ENCODE results near the gene TAF11L11.
"Not testable (repeated sequence)": the region's sequence is repeated elsewhere in the genome, so short reads cannot be mapped to it uniquely, and the experiment has no call there.

TAF11L11 gene

DNA sequence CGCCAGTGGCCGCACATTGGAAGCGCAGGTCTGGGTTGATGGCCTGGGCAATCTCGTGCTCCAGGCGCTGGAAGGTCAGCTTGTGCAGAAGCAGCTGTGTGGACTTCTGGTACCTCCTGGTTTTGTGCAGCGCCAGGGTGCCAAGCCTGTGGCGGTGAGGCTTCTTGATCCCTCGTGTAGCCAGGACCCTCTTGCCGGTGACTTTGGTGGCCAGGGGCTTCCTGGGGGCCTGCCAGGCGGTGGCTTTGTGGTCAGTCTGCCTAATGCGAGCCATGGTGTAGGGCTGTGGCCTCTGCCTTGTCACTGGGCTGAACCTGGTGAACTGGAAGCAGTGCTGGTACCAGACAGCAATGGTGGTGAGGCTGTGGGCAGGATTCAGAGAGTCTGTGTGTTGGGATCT is 21.7 kb downstream of the TAF11L11 start:
- H3K9ac ChIP-seq (ENCODE audit: low read length in 2 of 2), result no peak overlapping the region
- no peaks in the 10 kb centered on the region for H3K4me1 ChIP-seq (ENCODE audit: control insufficient read depth, insufficient read depth, low read length)
- no peak overlapping the region for H3K4me3 ChIP-seq (ENCODE audit: low read length in 2 of 2)
- no peaks in the 10 kb centered on the region for H3K36me3 ChIP-seq (ENCODE audit: control insufficient read depth in 2 of 2, insufficient read depth in 2 of 2, low read length in 2 of 2)
- no peaks in the 10 kb centered on the region for H3K9me3 ChIP-seq (ENCODE audit: control insufficient read depth in 2 of 2, low read length in 2 of 2)
- no peak overlapping the region for H3K27ac ChIP-seq (ENCODE audit: low read length)
- no peaks in the 10 kb centered on the region for H3K27me3 ChIP-seq (ENCODE audit: control insufficient read depth in 1 of 2, insufficient read depth in 2 of 2, low read length in 2 of 2)

DNA sequence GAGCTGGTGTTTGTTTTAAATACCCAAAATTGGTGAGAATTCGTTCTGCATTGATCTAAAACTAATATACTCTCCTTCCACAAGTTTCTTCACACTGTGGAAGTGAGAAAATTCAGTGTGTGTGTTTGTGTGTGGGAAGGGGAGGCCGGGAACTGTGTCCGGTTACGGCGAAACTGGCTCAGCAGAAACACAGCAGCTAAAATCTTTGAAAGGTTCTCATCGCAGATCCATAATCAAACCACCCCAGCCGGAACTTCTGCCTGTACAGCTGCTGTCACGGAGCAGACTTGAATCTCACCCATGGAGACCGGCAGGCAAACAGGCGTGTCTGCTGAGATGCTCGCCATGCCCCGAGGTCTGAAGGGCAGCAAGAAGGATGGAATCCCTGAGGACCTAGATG is 27.8 kb downstream of the TAF11L11 start, which contains the start of gene TAF11L13:
Gene TAF11L13, plus strand, starts transcription at position 301 of the 400 bp plus-strand sequence.
- not testable (repeated sequence) for H3K27me3 ChIP-seq (ENCODE audit: control insufficient read depth in 1 of 2, insufficient read depth in 2 of 2, low read length in 2 of 2); H3K9me3 ChIP-seq (ENCODE audit: control insufficient read depth in 2 of 2, low read length in 2 of 2); H3K9ac ChIP-seq (ENCODE audit: low read length in 2 of 2); H3K36me3 ChIP-seq (ENCODE audit: control insufficient read depth in 2 of 2, insufficient read depth in 2 of 2, low read length in 2 of 2); H3K4me1 ChIP-seq (ENCODE audit: control insufficient read depth, insufficient read depth, low read length); H3K27ac ChIP-seq (ENCODE audit: low read length); H3K4me3 ChIP-seq (ENCODE audit: low read length in 2 of 2)

DNA sequence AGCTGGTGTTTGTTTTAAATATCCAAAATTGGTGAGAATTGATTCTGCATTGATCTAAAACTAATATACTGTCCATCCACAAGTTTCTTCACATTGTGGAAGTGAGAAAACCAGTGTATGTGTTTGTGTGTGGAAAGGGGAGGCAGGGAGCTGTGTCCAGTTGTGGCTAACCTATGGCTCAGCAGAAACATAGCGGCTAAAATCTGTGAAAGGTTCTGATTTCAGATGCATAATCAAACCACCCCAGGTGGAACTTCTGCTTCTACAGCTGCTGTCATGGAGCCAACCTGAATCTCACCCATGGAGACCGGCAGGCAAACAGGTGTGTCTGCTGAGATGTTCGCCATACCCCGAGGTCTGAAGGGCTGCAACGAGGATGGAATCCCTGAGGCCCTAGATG is 30.2 kb downstream of the TAF11L11 start, which contains the start of gene TAF11L14:
Gene TAF11L14, plus strand, starts transcription at position 301 of the 400 bp plus-strand sequence.
- Histone ChIP-seq H3K27ac (ENCODE audit: low read length) (no peak within 1 kb of the TSS), H3K9me3 (ENCODE audit: control insufficient read depth in 2 of 2, low read length in 2 of 2) (no peaks in the 10 kb centered on the region), H3K9ac (ENCODE audit: low read length in 2 of 2) (no peak within 1 kb of the TSS), H3K36me3 (ENCODE audit: control insufficient read depth in 2 of 2, insufficient read depth in 2 of 2, low read length in 2 of 2) (no peaks in the 10 kb centered on the region), H3K4me1 (ENCODE audit: control insufficient read depth, insufficient read depth, low read length) (no peaks in the 10 kb centered on the region), H3K4me3 (ENCODE audit: low read length in 2 of 2) (no peak within 1 kb of the TSS), H3K27me3 (ENCODE audit: control insufficient read depth in 1 of 2, insufficient read depth in 2 of 2, low read length in 2 of 2) (no peaks in the 10 kb centered on the region)

DNA sequence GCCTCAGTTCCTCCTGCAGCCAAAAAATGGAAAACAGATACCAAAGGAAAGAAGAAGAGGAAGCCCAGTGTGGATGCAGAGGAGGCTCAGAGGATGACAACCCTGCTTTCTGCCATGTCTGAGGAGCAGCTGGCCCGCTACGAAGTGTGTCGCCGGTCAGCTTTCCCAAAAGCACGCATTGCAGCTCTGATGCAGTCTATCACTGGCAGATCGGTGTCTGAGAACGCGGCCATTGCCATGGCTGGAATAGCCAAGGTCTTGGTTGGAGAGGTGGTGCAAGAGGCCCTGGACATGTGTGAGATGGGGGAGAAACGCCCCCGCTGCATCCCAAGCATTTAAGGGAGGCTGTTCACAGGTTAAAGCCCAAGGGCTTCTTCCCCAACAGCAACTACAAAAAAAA is 45.2 kb downstream of the TAF11L11 start:
- H3K27ac ChIP-seq (ENCODE audit: low read length); H3K27me3 ChIP-seq (ENCODE audit: control insufficient read depth in 1 of 2, insufficient read depth in 2 of 2, low read length in 2 of 2); H3K9me3 ChIP-seq (ENCODE audit: control insufficient read depth in 2 of 2, low read length in 2 of 2); H3K36me3 ChIP-seq (ENCODE audit: control insufficient read depth in 2 of 2, insufficient read depth in 2 of 2, low read length in 2 of 2); H3K4me1 ChIP-seq (ENCODE audit: control insufficient read depth, insufficient read depth, low read length); H3K9ac ChIP-seq (ENCODE audit: low read length in 2 of 2); H3K4me3 ChIP-seq (ENCODE audit: low read length in 2 of 2): not testable (repeated sequence)

DNA sequence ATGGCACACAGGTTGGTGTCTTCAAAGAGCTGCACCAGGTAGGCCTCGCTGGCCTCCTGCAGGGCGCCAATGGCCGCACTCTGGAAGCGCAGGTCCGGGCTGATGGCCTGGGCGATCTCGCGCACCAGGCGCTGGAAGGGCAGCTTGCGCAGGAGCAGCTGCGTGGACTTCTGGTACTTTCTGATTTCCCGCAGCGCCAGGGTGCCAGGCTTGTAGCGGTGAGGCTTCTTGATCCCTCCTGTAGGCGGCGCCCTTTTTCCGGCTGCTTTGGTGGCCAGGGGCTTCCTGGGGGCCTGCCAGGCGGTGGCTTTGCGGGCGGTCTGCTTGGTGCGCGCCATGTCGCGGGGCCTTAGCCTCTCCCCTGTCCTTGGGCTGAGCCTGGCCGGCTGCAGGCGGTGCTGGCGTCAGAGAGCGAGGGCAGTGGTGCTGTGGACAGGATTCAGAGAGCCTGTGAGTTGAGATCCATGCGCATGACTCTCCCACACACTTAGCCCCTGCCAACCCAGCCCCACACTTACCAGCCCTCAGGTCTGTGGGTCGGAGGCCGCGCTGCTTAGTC is 51.3 kb downstream of the TAF11L11 start:
- not testable (repeated sequence) for H3K9ac ChIP-seq (ENCODE audit: low read length in 2 of 2); H3K4me3 ChIP-seq (ENCODE audit: low read length in 2 of 2); H3K9me3 ChIP-seq (ENCODE audit: control insufficient read depth in 2 of 2, low read length in 2 of 2); H3K36me3 ChIP-seq (ENCODE audit: control insufficient read depth in 2 of 2, insufficient read depth in 2 of 2, low read length in 2 of 2); H3K4me1 ChIP-seq (ENCODE audit: control insufficient read depth, insufficient read depth, low read length); H3K27me3 ChIP-seq (ENCODE audit: control insufficient read depth in 1 of 2, insufficient read depth in 2 of 2, low read length in 2 of 2); H3K27ac ChIP-seq (ENCODE audit: low read length)

All from stomach smooth muscle (tissue), 2 donors.